Lung (tissue), 16 donors: ENCODE results near the gene HOXD13. TPM values are rescaled to one million over a fixed set of nuclear protein-coding genes. Genes with fewer than 3 reads are reported as not detected.

ENCODE experiments used
- ATAC-seq: fragments of 200-7000 bp; cut with Tn5 transposase; one replicate; pipeline ENCODE4 v1.9.1; 2020; ENCODE audit warnings: moderate number of reproducible peaks; ENCODE audit not compliant: insufficient read depth, low FRiP score
- DNase-seq, 3 donors: peaks; one replicate each; pipeline ENCODE4 v3.0.0-alpha.2; 2013 to 2017
- H3K27ac ChIP-seq, 2 donors: one replicate each; pipeline ENCODE4 v1.5.1; 2013; ENCODE audit warnings: mild to moderate bottlenecking in 2 of 2, moderate library complexity in 2 of 2, control low read depth in 1 of 2, inconsistent platforms in 1 of 2, low read depth in 1 of 2, low read length in 1 of 2
- H3K27me3 ChIP-seq, 3 donors: one replicate each; pipeline ENCODE4 v1.5.1; 2013; ENCODE audit warnings: low read length in 2 of 3; ENCODE audit not compliant: control insufficient read depth in 3 of 3, insufficient read depth in 3 of 3
- H3K36me3 ChIP-seq, 4 donors: one replicate each; pipeline ENCODE4 v1.5.1; 2013; ENCODE audit warnings: low read length in 4 of 4, mild to moderate bottlenecking in 1 of 4, moderate library complexity in 1 of 4; ENCODE audit not compliant: control insufficient read depth in 4 of 4, insufficient read depth in 4 of 4
- H3K4me1 ChIP-seq, 5 donors: one replicate each; pipeline ENCODE4 v1.5.1; 2013; ENCODE audit warnings: low read length in 5 of 5, mild to moderate bottlenecking in 2 of 5, moderate library complexity in 1 of 5; ENCODE audit not compliant: control insufficient read depth in 5 of 5, insufficient read depth in 5 of 5
- H3K4me3 ChIP-seq: one replicate; pipeline ENCODE4 v1.5.1; 2013; ENCODE audit warnings: mild to moderate bottlenecking, control low read depth, moderate library complexity
- H3K9ac ChIP-seq, 2 donors: one replicate each; pipeline ENCODE4 v1.5.1; 2013; ENCODE audit warnings: low read length in 2 of 2, control low read depth in 1 of 2; ENCODE audit not compliant: insufficient read depth in 1 of 2
- H3K9me3 ChIP-seq, 4 donors: one replicate each; pipeline ENCODE4 v1.5.1; 2013; ENCODE audit warnings: low read length in 3 of 4, mild to moderate bottlenecking in 1 of 4, moderate library complexity in 1 of 4; ENCODE audit not compliant: control insufficient read depth in 4 of 4, insufficient read depth in 3 of 4
- WGBS, 2 donors: extraction: QIAGEN DNeasy Blood & Tissue Kit; methylation state at CpG; one replicate each; pipeline ENCODE4 v1.1.7; 2013; 5-methylcytosine and 5-hydroxymethylcytosine counted together
- long read RNA-seq, 5 donors: transcript quantifications; one replicate each; lab custom pipeline, GENCODE V29; 2026
- polyA plus RNA-seq, 2 donors: library from polyadenylated mRNA; stranded (reverse); fragments of 200-250 nt; gene quantifications; one replicate each; pipeline ENCODE4 v1.2.1, GENCODE V29; 2013
- total RNA-seq, 2 donors: library from RNA; depleted of rRNA in 1 of 2; stranded (reverse); fragments of >200 nt in 1 of 2; gene quantifications; one replicate each; pipeline ENCODE4 v1.2.1, GENCODE V29; 2014 to 2021
- TF ChIP-seq, protein P1 (sequence below): IDR thresholded peaks from 2 replicates; pipeline ENCODE4 v1.5.1; 2012; ENCODE audit warnings: mild to moderate bottlenecking; ENCODE audit errors: control extremely low read depth, extremely low read depth
- donor health status: control.
- donor health status: control.
- donor health status: Bipolar disorder and iron deficiency.
- donor health status: healthy.
- donor health status: DM: yes; HTN: yes; CAD: no.

Gene HOXD13
- total RNA-seq (not detected), polyA plus RNA-seq (not detected)
- long read RNA-seq, donor 1: 0 reads
- long read RNA-seq, donor 2: 0 reads
- long read RNA-seq, donor 3: 0 reads
- long read RNA-seq, donor 4: 0 reads
- long read RNA-seq, donor 5: 0 reads

DNA sequence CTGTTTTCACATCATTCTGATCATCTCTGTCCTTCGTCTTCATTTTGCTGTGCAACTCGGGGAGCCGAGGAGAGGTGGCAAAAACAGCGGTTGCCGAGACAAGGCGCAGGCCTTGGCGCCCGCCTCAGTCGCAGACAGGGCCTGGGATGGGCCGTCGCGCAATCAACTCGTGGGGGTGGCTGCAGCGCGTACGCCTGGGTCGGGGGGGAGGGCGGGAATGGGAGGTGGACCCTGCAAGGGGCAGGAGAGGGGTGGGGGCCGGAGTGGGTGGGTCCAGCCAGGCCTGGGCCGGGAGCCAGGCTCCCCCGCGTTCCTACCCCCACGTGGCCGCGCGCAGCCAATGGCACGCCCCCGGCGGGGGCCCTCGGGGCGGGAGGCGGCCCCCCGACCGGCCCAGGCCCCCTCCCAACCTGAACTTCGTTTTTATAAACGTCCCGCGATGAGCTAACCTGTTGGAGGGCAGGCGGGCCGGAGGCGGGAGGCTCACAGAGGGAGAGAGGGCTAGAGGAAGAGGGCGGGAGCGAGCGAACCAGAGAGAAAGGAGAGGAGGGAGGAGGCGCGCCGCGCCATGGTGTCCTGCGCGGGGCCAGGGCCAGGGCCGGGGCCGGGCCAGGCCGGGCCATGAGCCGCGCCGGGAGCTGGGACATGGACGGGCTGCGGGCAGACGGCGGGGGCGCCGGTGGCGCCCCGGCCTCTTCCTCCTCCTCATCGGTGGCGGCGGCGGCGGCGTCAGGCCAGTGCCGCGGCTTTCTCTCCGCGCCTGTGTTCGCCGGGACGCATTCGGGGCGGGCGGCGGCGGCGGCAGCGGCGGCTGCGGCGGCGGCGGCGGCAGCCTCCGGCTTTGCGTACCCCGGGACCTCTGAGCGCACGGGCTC, at the start of gene HOXD13:
Gene HOXD13, plus strand, starts transcription at position 452 of the 875 bp plus-strand sequence. Its CDS starts 170 bp downstream, at position 622.
- ATAC-seq: no peak
- Histone ChIP-seq H3K9me3 (peaks cover 0 to 19% (median 0%) of the 10 kb centered on the region in 4 donors), H3K4me3 (no peak within 1 kb of the TSS), H3K27ac (no peak within 1 kb of the TSS), H3K27me3 (peaks cover 8 to 93% (median 90%) of the 10 kb centered on the region in 3 donors), H3K9ac (no peak within 1 kb of the TSS), H3K4me1 (peaks cover 0 to 32% (median 10%) of the 10 kb centered on the region in 5 donors), H3K36me3 (no peaks in the 10 kb centered on the region)
- peak in 1 of 3 donors; percentile 58 for DNase-seq
- TF ChIP-seq, protein P1, sequence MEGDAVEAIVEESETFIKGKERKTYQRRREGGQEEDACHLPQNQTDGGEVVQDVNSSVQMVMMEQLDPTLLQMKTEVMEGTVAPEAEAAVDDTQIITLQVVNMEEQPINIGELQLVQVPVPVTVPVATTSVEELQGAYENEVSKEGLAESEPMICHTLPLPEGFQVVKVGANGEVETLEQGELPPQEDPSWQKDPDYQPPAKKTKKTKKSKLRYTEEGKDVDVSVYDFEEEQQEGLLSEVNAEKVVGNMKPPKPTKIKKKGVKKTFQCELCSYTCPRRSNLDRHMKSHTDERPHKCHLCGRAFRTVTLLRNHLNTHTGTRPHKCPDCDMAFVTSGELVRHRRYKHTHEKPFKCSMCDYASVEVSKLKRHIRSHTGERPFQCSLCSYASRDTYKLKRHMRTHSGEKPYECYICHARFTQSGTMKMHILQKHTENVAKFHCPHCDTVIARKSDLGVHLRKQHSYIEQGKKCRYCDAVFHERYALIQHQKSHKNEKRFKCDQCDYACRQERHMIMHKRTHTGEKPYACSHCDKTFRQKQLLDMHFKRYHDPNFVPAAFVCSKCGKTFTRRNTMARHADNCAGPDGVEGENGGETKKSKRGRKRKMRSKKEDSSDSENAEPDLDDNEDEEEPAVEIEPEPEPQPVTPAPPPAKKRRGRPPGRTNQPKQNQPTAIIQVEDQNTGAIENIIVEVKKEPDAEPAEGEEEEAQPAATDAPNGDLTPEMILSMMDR: no peak
- WGBS, 2 donors: 4 to 6% methylated on average over 43 to 95 of the region's 95 CpGs

- Histone ChIP-seq H3K9me3 (peaks cover 0 to 4% (median 0%) of the 10 kb centered on the region in 4 donors), H3K36me3 (no peaks in the 10 kb centered on the region), H3K27me3 (peaks cover 0 to 7% (median 5%) of the 10 kb centered on the region in 3 donors), H3K27ac (no peak overlapping the region), H3K4me3 (no peak overlapping the region), H3K9ac (no peak overlapping the region), H3K4me1 (no peaks in the 10 kb centered on the region)
- peak in 2 of 3 donors; percentile 12 to 39 for DNase-seq
- TF ChIP-seq, protein P1: no peak
- 35 to 48% methylated on average over 1 of the region's 1 CpG for WGBS, 2 donors
- no peak for ATAC-seq
Measured at GRCh38 chr2:176056406-176056805, 36.1 kb upstream of the HOXD13 start.

GRCh38 chr2:176063958-176064357, 28.6 kb upstream of the HOXD13 start:
- TF ChIP-seq, protein P1: no peak
- WGBS, 2 donors: 53 to 54% methylated on average over 2 of the region's 2 CpGs
- Histone ChIP-seq H3K9me3 (peaks cover 0 to 13% (median 0%) of the 10 kb centered on the region in 4 donors), H3K36me3 (no peaks in the 10 kb centered on the region), H3K4me1 (peaks cover 0 to 19% (median 0%) of the 10 kb centered on the region in 5 donors), H3K4me3 (no peak overlapping the region), H3K27me3 (peaks cover 9 to 68% (median 64%) of the 10 kb centered on the region in 3 donors), H3K9ac (no peak overlapping the region), H3K27ac (no peak overlapping the region)
- ATAC-seq: no peak
- no peak for DNase-seq
